Measurements from ENCODE around the gene ZBTB18.
"Not testable (repeated sequence)": the region's sequence is repeated elsewhere in the genome, so short reads cannot be mapped to it uniquely, and the experiment has no call there.

The ZBTB18 gene

DNA sequence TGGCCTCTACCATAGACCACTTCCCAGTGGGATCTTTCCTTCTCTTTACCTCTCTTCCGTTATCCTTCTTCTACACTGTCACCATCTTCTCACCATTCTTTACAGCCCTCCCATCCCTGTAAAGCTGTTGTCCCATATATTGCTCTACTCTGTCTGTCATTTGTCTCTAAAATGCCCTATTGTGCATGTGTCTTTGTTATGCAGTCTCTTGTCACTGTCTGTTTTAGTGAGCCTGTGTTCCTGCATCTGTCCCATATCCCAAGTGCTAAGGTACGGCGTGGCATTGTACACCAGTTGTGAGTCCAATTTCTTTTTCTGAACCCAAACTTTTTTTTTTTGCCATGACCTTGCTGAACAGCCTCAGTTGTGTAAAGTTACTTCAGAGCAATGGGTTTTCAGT is 8.8 kb upstream of the ZBTB18 start:
- no peak for DNase-seq

- no peak for DNase-seq
Measured at GRCh38 chr1:244044423-244044822, 6.7 kb upstream of the ZBTB18 start.

DNA sequence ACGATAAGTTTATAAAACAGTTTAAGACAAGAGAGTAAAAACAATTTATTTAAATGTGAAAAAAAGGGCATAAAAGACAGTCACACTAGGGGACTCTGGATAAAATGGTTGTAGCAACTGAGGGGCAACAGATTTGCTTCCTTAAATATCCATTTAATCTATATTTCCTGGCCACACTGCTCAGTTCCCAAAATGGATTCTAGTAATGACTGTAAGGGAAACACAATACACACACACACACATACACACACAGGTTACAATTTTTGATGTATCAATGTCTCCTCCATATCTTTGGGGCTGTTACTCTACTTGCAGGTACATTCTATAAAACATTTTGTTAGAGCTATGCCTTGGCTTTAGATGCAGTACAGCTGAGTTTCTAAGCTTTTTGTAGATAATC is 4.8 kb upstream of the ZBTB18 start:
- DNase-seq = not testable (repeated sequence)

GRCh38 chr1:244046907-244047611 is 4.0 kb upstream of the ZBTB18 start:
- DNase-seq = peak; percentile 37

DNA sequence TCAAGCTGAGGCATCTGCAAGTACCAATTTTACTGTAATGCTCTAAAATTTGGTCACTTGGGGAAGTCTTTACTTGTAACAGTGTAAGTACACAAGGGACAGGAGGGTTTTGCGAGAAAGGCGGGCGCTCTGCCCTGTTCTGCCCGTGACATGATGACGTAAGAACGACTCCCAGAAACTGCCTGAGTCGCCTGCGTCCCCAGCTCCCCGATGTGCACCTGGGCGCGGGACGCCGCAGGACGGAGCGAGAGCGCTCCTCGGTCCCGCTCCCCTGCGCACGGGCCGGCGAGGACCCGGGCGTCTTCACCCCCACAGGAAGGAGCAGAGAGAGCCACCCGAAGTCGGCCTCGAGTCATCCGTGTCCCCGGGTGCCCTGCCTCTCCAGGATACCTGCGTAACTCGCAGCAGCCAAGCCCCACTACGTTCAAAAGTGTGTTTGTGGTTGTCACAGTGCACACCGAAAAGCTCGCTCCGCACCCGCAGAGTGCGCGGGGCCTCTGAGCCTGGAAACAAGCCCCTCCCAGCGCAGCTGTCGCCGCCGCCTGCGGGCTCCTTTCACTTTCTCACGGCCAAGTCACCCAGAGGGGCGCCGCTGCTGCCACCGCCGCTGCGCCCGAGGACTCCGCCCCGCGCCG is 3.3 kb upstream of the ZBTB18 start:
- DNase-seq = no peak

- peak; percentile 96 for DNase-seq
Measured at GRCh38 chr1:244048256-244049161, 2.6 kb upstream of the ZBTB18 start.

DNA sequence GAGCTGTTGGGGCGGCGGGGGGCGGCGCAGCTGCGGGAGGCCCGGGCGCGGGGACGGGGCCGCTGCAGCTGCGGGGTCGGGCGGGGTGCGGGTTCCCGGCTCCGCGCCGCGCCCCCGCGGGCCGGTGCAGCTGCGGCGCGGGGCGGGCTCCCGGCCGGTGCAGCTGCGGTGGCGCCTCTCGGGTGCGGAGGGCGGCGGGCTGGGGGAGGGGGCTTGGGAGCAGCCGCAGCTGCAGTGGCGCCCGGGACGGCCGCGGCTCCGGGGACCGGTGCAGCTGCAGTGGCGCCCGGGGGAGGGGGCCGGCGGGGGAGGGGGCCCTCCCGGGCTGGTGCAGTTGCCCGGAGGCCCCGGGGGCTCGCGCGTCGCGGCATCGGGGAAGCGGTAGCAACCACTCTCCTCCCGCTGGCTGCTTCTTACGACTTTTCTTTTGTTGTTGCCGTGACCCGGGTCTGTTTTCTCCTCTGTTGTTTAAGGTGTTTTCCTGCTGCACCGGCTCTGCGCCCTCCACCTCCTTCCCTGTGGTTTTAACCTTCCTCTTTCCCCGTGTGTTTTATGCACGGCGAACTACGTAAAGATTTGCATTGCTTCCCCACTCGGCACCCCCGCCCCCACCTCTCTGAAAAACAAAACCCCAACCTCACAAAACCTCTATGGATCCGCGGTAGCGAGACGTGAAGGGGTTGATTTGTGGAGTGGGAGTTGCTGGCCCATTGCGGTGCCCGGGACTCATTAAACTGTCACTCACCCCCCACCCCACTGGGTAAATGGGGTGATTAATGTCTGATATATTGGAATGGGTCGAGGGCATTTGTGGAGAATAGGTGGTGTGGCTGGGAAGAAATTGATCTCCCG is 1.7 kb upstream of the ZBTB18 start:
- no peak for DNase-seq

DNA sequence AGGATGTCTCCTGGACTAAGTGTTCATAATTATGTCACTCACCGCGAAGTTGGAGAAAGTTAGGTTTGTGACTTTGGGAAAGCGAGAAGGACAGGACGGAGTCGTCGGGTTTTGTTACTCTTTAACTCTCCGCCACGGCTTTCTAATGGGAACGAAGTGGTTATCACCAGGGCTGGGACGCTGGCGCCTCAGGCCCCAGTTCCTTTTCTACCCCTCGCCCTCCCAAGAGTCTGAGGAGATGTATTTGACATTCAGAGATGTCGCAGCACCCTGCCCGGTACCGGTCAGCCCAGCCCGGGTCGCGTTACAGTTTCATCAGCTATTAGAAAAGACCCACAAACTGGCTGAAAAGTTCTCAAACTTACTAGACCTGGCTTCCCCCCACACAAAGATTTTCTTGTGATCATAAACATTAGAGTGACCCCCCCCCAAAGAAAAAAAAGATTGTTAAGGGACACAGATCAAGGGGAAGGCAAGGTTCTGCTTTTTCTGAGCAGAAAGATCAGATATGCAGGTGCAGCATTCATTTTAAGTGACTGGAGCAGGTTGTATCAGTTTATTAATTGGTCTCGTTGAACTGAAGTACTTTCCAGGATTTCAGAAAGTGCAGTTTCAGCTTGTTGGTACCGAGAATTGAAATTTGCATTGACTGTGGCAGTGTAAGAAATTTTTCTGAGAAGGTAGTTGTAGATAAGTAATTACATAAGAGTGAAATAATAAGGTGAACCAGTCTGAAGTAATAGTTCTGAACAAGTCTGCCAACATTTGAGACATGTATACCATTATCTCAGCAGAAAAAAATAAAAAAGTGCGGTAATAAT is 859 bp upstream of the ZBTB18 start:
- DNase-seq = no peak

- peak; percentile 32 for DNase-seq
Measured at GRCh38 chr1:244052016-244052727, 1.1 kb downstream of the ZBTB18 start.

DNA sequence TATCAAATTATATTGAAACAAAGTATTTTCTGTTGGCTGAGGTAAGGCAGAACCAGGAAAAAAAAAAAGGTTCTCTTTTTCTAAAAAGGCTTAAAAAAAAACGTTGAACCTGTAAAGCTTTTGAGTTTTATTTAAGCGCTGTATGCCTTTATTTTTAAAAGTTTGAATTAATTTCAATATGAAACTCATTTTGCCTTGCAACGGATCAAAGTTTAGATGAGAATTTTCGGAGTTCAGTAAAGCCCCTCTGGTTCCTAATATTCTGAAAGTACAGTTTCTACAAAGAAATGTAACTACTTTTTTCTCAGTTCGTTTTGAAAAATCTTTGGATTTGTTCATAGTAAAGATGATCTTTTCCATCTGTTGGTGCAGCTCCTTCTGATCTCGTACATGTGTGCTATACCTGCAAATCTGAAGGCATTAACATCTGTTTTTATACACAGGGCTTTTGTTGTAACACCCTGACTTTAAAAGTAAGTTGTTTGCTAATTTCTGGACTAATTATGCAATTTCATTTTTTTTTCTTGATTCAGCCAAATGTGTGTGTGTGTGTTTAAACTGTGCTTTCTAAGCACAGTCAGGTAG is 1.7 kb downstream of the ZBTB18 start:
- no peak for DNase-seq

DNA sequence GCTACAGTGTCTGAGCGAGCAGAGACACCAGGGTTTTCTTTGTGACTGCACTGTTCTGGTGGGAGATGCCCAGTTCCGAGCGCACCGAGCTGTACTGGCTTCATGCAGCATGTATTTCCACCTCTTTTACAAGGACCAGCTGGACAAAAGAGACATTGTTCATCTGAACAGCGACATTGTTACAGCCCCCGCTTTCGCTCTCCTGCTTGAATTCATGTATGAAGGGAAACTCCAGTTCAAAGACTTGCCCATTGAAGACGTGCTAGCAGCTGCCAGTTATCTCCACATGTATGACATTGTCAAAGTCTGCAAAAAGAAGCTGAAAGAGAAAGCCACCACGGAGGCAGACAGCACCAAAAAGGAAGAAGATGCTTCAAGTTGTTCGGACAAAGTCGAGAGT is 2.7 kb downstream of the ZBTB18 start:
- no peak for DNase-seq

DNA sequence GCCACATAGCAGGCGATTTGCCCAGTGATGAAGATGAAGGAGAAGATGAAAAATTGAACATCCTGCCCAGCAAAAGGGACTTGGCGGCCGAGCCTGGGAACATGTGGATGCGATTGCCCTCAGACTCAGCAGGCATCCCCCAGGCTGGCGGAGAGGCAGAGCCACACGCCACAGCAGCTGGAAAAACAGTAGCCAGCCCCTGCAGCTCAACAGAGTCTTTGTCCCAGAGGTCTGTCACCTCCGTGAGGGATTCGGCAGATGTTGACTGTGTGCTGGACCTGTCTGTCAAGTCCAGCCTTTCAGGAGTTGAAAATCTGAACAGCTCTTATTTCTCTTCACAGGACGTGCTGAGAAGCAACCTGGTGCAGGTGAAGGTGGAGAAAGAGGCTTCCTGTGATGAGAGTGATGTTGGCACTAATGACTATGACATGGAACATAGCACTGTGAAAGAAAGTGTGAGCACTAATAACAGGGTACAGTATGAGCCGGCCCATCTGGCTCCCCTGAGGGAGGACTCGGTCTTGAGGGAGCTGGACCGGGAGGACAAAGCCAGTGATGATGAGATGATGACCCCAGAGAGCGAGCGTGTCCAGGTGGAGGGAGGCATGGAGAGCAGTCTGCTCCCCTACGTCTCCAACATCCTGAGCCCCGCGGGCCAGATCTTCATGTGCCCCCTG is 3.3 kb downstream of the ZBTB18 start:
- DNase-seq = no peak

DNA sequence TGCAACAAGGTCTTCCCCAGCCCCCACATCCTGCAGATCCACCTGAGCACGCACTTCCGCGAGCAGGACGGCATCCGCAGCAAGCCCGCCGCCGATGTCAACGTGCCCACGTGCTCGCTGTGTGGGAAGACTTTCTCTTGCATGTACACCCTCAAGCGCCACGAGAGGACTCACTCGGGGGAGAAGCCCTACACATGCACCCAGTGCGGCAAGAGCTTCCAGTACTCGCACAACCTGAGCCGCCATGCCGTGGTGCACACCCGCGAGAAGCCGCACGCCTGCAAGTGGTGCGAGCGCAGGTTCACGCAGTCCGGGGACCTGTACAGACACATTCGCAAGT is 3.8 kb downstream of the ZBTB18 start:
- no peak for DNase-seq

DNA sequence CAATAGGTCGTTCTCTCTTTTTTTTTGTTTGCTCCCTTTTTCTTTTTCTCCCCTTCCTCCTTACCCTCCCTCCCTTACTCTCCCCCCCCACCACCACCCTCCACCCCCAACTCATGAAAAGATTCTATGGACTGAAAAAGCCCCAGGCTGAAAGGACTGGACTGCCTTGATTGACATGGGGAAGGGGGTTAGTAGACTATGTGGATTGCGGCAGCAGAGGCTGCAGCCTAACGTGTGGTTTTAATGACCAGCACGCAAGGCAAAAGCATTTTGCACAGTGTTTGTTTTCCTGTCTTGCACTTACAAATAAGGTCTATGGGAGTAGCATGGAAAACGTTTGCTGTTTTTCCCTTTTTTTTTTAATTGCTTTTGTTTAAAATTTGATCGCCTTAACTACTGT is 5.5 kb downstream of the ZBTB18 start:
- DNase-seq = no peak

- DNase-seq = no peak
Measured at GRCh38 chr1:244057474-244058385, 6.6 kb downstream of the ZBTB18 start.

DNA sequence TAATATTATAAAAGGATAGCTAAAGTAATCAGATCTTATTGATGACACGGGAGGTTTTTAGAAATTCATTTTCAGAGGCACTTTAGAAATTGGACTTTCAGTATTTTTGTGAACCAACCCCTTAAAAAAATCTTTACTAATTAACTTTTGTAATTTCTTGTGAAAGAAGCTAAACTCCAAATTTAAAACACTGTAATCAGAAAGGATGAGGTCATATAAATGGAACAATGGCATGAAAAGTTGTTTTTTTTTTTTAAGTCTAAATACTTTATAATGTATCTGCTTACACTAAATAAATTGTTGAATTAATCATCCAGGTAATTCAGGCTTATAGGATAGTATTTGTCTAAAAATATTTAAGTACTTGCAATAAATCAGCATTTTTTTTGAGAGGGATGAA is 9.0 kb downstream of the ZBTB18 start:
- no peak for DNase-seq

GRCh38 chr1:244060686-244061085 is 9.6 kb downstream of the ZBTB18 start:
- no peak for DNase-seq

DNA sequence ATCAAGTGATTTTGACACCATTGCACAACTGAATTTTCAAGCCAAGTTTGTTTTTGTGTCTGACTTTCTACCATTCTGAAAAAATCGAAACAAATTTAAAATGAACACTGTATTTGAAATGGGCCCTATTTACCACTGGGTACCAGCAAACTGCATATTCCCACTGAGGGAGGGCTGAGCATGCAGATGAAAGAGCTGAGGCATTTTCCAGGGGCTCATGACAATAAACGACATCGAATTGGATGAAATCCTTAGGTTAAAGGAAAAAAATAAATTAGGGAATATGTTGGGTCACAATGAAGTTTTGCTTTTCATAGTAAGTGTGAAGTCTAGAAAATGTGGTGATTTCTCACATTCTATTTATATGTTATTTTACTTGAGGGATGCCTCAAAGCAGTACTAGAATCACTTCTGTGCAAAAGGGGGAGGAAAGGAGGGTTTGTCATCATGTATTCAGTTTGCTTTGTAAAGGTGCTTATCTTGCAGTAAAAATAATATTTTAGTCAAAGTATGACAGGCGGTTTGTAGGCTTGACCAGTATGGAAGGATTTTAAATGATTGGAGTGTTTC is 11.2 kb downstream of the ZBTB18 start:
- no peak for DNase-seq

- DNase-seq = no peak
Measured at GRCh38 chr1:244063498-244063897, 12.4 kb downstream of the ZBTB18 start.

Data from SHP77 treated with DMSO at 0.1 percent for 48 hours (cell line).